Panc1 (cell line): ENCODE measurements around the gene ITPR3. TPM values are rescaled to one million over a fixed set of nuclear protein-coding genes. Genes with fewer than 3 reads are reported as not detected.

Experiments
- ATAC-seq: fragments of 200-7000 bp; cut with Tn5 transposase; 2 replicates; pipeline ENCODE4 v1.9.1; 2020; ENCODE audit warnings: mild to moderate bottlenecking, moderate library complexity
- BruUV-seq: library from RNA; stranded (reverse); fragments of 400-500 nt; replicated peaks from 2 replicates; lab custom pipeline; 2021; lab: Mats Ljungman, UMichigan
- CTCF ChIA-PET: fragments of 300-600 bp; sonication (Branson Sonifier 250); formaldehyde crosslinking; loops from one replicate; lab custom pipeline; 2022; ENCODE audit warnings: antibody characterized with exemption; lab: Charles Lee
- POLR2A ChIA-PET: fragments of 300-600 bp; sonication (Branson Sonifier 250); formaldehyde crosslinking; loops from one replicate; lab custom pipeline; 2022; ENCODE audit warnings: antibody characterized with exemption; lab: Charles Lee
- DNase-seq: peaks from one replicate; pipeline ENCODE4 v3.0.0-alpha.2; 2010; ENCODE audit warnings: low read depth, low spot score
- H3K27ac ChIP-seq: 2 replicates; pipeline ENCODE4 v1.5.1; 2011; ENCODE audit warnings: mild to moderate bottlenecking, low read length, inconsistent platforms
- H3K27me3 ChIP-seq: fragments of 200-500 bp; sonication (Bioruptor generic); 2 replicates; pipeline ENCODE4 v1.6.0; 2014; ENCODE audit warnings: low read length, inconsistent platforms; ENCODE audit not compliant: control insufficient read depth, insufficient read depth
- H3K36me3 ChIP-seq: fragments of 200-500 bp; sonication (Bioruptor generic); 2 replicates; pipeline ENCODE4 v1.5.1; 2014; ENCODE audit warnings: inconsistent platforms, mild to moderate bottlenecking, low read length, moderate library complexity; ENCODE audit not compliant: control insufficient read depth, insufficient read depth
- H3K4me1 ChIP-seq: 2 replicates; pipeline ENCODE4 v1.5.1; 2011; ENCODE audit warnings: inconsistent platforms, mild to moderate bottlenecking, low read length, moderate library complexity; ENCODE audit not compliant: control insufficient read depth, insufficient read depth
- H3K4me3 ChIP-seq, 2 experiments: 2 replicates each; pipeline ENCODE4 v1.5.1; 2011 to 2012; ENCODE audit warnings: low read depth in 2 of 2, low read length in 2 of 2, mild to moderate bottlenecking in 2 of 2, inconsistent platforms in 1 of 2, moderate library complexity in 1 of 2
- H3K9me3 ChIP-seq: fragments of 200-500 bp; sonication (Bioruptor generic); 2 replicates; pipeline ENCODE4 v1.5.1; 2014; ENCODE audit warnings: low read depth, mild to moderate bottlenecking, inconsistent platforms, low read length, moderate library complexity; ENCODE audit not compliant: control insufficient read depth, insufficient read depth
- POLR2AphosphoS5 ChIP-seq: IDR thresholded peaks from 2 replicates; pipeline ENCODE4 v1.6.1; 2012; ENCODE audit warnings: mild to moderate bottlenecking, low read depth, low read length, moderate library complexity
- SIN3A ChIP-seq: IDR thresholded peaks from 2 replicates; pipeline ENCODE4 v1.6.1; 2012; ENCODE audit warnings: low read depth, mild to moderate bottlenecking, low read length, moderate library complexity, borderline replicate concordance; ENCODE audit not compliant: insufficient read depth
- TCF7L2 ChIP-seq: IDR thresholded peaks from 2 replicates; pipeline ENCODE4 v1.6.1; 2011; ENCODE audit warnings: mild to moderate bottlenecking, low read depth, low read length, inconsistent platforms
- in situ Hi-C: cut with HindIII; loops from 2 replicates; pipeline ENCODE4 v1.10.0; 2016; ENCODE audit warnings: low sequenced_read_pairs, low pct_unique_long_range_greater_than_20kb
- intact Hi-C: fragments of 100-400 bp; cut with micrococcal nuclease; formaldehyde crosslinking; loops from one replicate; pipeline ENCODE4 v1.10.0; 2022; ENCODE audit not compliant: unreplicated experiment
- total RNA-seq: library from RNA; stranded (reverse); gene quantifications from one replicate; pipeline ENCODE4 v1.2.1, GENCODE V29; 2021; ENCODE audit not compliant: unreplicated experiment
- TF ChIP-seq, protein P1 (sequence below): fragments of 450-650 bp; IDR thresholded peaks from 2 replicates; pipeline ENCODE4 v1.5.1; 2017; ENCODE audit warnings: mild to moderate bottlenecking
- TF ChIP-seq, protein P2 (sequence below), 2 experiments: IDR thresholded peaks; 2 replicates each; pipeline ENCODE4 v1.6.1; 2011 to 2012; ENCODE audit warnings: low read depth in 2 of 2, control low read depth in 1 of 2, low read length in 1 of 2, mild to moderate bottlenecking in 1 of 2, moderate library complexity in 1 of 2; ENCODE audit not compliant: insufficient read depth in 1 of 2

ITPR3 gene
- total RNA-seq, 1 experiment from 2014 or later = 65.8 TPM

DNA sequence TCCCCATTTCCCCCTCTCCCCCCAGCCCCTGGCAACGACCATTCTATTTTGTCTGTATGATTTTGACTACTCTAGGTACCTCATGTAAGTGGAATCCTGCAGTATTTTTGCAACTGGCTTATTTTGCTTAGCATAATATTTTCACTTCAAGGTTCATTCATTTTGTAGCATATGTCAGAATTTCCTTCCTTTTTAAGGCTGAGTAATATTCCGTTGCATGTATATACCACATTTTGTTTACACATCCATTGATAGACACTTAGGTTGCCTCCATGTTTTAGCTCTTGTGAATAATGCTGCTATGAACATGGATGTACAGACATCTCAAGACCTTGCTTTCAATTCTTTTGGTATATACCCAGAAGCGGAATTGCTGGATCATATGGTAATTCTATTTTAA lies 91.8 kb downstream of the ITPR3 start:
- no TSS peak for BruUV-seq
- Histone ChIP-seq H3K36me3 (peaks cover 7% of the 10 kb centered on the region; the same call in 1 of the 2 replicates), H3K4me1 (peaks cover 8% of the 10 kb centered on the region), H3K9me3 (no peaks in the 10 kb centered on the region), H3K27me3 (no peaks in the 10 kb centered on the region), H3K4me3 (no peak overlapping the region), H3K27ac (no peak overlapping the region)
- intact Hi-C loops (no loop called here), in situ Hi-C loops (no loop called here)
- DNase-seq (no peak), ATAC-seq (no peak)
- CTCF ChIA-PET = interaction anchor here (1.1 to 1.2 kb wide), 2 partner anchors 31 to 51 kb away, joined by 3 read pairs; no protein-coding TSS in a partner anchor
- POLR2A ChIA-PET = no interaction called here
- TF ChIP-seq, protein P1, sequence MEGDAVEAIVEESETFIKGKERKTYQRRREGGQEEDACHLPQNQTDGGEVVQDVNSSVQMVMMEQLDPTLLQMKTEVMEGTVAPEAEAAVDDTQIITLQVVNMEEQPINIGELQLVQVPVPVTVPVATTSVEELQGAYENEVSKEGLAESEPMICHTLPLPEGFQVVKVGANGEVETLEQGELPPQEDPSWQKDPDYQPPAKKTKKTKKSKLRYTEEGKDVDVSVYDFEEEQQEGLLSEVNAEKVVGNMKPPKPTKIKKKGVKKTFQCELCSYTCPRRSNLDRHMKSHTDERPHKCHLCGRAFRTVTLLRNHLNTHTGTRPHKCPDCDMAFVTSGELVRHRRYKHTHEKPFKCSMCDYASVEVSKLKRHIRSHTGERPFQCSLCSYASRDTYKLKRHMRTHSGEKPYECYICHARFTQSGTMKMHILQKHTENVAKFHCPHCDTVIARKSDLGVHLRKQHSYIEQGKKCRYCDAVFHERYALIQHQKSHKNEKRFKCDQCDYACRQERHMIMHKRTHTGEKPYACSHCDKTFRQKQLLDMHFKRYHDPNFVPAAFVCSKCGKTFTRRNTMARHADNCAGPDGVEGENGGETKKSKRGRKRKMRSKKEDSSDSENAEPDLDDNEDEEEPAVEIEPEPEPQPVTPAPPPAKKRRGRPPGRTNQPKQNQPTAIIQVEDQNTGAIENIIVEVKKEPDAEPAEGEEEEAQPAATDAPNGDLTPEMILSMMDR = no peak
- TF ChIP-seq POLR2AphosphoS5 = no peak

DNA sequence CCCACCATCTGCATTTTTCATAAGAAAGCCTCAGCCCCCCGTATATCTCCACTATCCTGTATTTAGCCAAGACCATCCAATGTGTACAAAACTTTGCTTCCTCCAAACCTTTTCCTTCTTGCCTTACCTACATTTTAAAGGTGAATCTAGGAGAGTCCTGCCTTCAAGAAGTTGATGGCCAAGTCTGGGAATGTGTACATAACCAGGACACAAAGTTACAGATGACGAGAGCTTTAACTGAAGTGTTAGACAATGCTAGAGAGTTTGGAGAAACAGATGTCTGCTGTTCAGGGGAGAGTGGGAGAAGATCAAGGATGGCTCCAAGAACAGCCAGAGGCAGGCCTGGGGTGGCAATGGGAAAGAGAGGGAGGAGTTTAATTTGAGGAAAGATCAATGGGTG lies 92.7 kb downstream of the ITPR3 start:
- Histone ChIP-seq H3K4me1 (peaks cover 8% of the 10 kb centered on the region), H3K36me3 (peaks cover 4% of the 10 kb centered on the region; the same call in 1 of the 2 replicates), H3K27ac (no peak overlapping the region), H3K9me3 (no peaks in the 10 kb centered on the region), H3K4me3 (no peak overlapping the region), H3K27me3 (no peaks in the 10 kb centered on the region)
- in situ Hi-C loops = no loop called here
- intact Hi-C loops = no loop called here
- no peak for DNase-seq
- ATAC-seq = no peak
- ChIA-PET POLR2A (no interaction called here), CTCF (no interaction called here)
- no peak for TF ChIP-seq POLR2AphosphoS5
- no peak for TF ChIP-seq SIN3A
- TF ChIP-seq, protein P2, sequence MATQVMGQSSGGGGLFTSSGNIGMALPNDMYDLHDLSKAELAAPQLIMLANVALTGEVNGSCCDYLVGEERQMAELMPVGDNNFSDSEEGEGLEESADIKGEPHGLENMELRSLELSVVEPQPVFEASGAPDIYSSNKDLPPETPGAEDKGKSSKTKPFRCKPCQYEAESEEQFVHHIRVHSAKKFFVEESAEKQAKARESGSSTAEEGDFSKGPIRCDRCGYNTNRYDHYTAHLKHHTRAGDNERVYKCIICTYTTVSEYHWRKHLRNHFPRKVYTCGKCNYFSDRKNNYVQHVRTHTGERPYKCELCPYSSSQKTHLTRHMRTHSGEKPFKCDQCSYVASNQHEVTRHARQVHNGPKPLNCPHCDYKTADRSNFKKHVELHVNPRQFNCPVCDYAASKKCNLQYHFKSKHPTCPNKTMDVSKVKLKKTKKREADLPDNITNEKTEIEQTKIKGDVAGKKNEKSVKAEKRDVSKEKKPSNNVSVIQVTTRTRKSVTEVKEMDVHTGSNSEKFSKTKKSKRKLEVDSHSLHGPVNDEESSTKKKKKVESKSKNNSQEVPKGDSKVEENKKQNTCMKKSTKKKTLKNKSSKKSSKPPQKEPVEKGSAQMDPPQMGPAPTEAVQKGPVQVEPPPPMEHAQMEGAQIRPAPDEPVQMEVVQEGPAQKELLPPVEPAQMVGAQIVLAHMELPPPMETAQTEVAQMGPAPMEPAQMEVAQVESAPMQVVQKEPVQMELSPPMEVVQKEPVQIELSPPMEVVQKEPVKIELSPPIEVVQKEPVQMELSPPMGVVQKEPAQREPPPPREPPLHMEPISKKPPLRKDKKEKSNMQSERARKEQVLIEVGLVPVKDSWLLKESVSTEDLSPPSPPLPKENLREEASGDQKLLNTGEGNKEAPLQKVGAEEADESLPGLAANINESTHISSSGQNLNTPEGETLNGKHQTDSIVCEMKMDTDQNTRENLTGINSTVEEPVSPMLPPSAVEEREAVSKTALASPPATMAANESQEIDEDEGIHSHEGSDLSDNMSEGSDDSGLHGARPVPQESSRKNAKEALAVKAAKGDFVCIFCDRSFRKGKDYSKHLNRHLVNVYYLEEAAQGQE (IDR thresholded peaks at IDR 0.05; ENCODE audit: insufficient read depth in 1 of 2, low read depth in 2 of 2, low read length in 1 of 2) = no peak
- no TSS peak for BruUV-seq

DNA sequence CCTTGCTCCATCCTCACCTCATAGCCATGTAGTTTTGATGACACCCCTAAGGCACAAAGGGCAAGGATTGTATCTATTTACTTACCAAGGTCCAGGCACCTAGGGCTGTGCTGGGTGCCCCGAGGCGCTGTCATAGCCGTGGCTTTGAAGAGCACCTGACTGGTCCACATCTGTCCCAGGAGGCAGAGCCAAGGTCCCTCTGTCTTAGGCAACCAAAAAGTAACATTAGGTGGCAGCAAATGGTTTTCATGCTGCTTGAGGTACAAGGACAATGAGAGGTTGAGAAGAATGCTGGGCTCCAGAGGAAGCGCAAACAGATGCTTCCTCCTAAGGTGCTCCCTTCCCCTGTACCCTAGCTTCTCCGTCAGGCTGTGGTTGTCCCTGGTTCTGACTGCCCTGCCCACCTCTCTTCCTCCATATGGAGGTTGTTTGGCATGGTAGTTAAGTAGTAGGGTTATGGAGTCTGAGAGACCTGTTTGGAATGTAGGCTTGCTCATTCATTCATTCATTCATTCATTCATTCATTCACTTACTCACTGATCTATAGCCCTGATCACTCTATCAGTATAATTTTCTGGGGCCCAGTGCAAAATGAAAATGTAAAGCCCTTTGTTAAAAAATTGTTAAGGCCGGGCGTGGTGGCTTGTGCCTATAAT lies 93.4 kb downstream of the ITPR3 start:
- CTCF ChIA-PET = no interaction called here

More for the DNA sequence above, 93.4 kb downstream of the ITPR3 start:
- BruUV-seq = no TSS peak
- peaks cover 8% of the 10 kb centered on the region for H3K4me1 ChIP-seq
- no peak for DNase-seq
- H3K36me3 ChIP-seq = no peaks in the 10 kb centered on the region
- intact Hi-C loops (no loop called here), in situ Hi-C loops (no loop called here)
- TF ChIP-seq POLR2AphosphoS5 (no peak), TCF7L2 (no peak), SIN3A (no peak)
- TF ChIP-seq, protein P2 (IDR thresholded peaks at IDR 0.05; ENCODE audit: insufficient read depth in 1 of 2, low read depth in 2 of 2, low read length in 1 of 2) = no peak
- TF ChIP-seq, protein P1 = no peak
- POLR2A ChIA-PET = interaction anchor here (0.6 kb wide), 1 partner anchor 233 kb away, joined by 4 read pairs; no protein-coding TSS in a partner anchor
- no peaks in the 10 kb centered on the region for H3K27me3 ChIP-seq
- no peaks in the 10 kb centered on the region for H3K9me3 ChIP-seq
- H3K4me3 ChIP-seq = no peak overlapping the region
- no peak overlapping the region for H3K27ac ChIP-seq
- ATAC-seq = no peak
